Motor neuron (in vitro differentiated cells): ENCODE data around the gene MYOM1. TPM values are rescaled to one million over a fixed set of nuclear protein-coding genes. Genes with fewer than 3 reads are reported as not detected.
"Not testable (repeated sequence)": the region's sequence is repeated elsewhere in the genome, so short reads cannot be mapped to it uniquely, and the experiment has no call there.

Experiments
- ATAC-seq, 8 experiments: fragments of 200-7000 bp; cut with Tn5 transposase; replicated peaks in 6 of 8; 2 replicates each; pipeline ENCODE4 v1.8.0; 2021; ENCODE audit warnings: mild to moderate bottlenecking in 8 of 8, moderate library complexity in 8 of 8
- H3K27ac ChIP-seq, 2 donors: fragments of 250-450 bp; sonication (Bioruptor Pico); 2 replicates each; pipeline ENCODE4 v1.9.0; 2021; ENCODE audit warnings: antibody characterized with exemption in 2 of 2, mild to moderate bottlenecking in 2 of 2, moderate library complexity in 1 of 2
- H3K4me1 ChIP-seq, 2 donors: fragments of 250-450 bp; sonication (Bioruptor Pico); replicated peaks in 1 of 2; 2 replicates each; pipeline ENCODE4 v1.6.1; 2021; ENCODE audit warnings: antibody characterized with exemption in 2 of 2, mild to moderate bottlenecking in 2 of 2, moderate library complexity in 1 of 2
- H3K4me3 ChIP-seq, 5 donors: fragments of 250-450 bp; sonication (Bioruptor Pico); 2 replicates each; pipeline ENCODE4 v1.9.0; 2021; ENCODE audit warnings: antibody characterized with exemption in 5 of 5, mild to moderate bottlenecking in 5 of 5, moderate library complexity in 4 of 5
- WGBS, 10 experiments: fragments of 450-650 bp; shearing (Covaris generic); methylation state at CpG; one replicate each; pipeline ENCODE4 v1.0.0; 2022; 5-methylcytosine and 5-hydroxymethylcytosine counted together
- in situ Hi-C, 9 experiments: fragments of 400-800 bp; cut with MboI; loops; one replicate each; pipeline ENCODE4 v1.15.0; 2021; ENCODE audit warnings: low sequenced_read_pairs in 9 of 9, low pct_unique_long_range_greater_than_20kb in 2 of 9; ENCODE audit not compliant: unreplicated experiment in 9 of 9
- total RNA-seq, 8 experiments: library from RNA; unstranded; fragments of 300-600 nt; gene quantifications; 2 replicates each; pipeline versions ENCODE4 v1.2.3 to v1.2.4, GENCODE V29; 2022

MYOM1 gene
- total RNA-seq, 8 experiments from 2014 or later, result 0.42 to 4.4 (median 1.2) TPM

GRCh38 chr18:3225588-3225987 lies 5.8 kb upstream of the MYOM1 start:
- Histone ChIP-seq H3K4me1 (no peaks in the 10 kb centered on the region), H3K27ac (no peak overlapping the region), H3K4me3 (no peak overlapping the region)
- 0 to 100% (median 83%) methylated on average over 1 to 3 of the region's 3 CpGs; no CpG with 5 or more reads in 5 of the 10 experiments for WGBS, 10 experiments
- peak in 2 of 8 experiments; percentile 75 to 79 for ATAC-seq
- in situ Hi-C loops, result loop anchor here in 5 of 9 experiments (25.0 kb wide), 1 partner anchor 288 kb away; no protein-coding TSS in a partner anchor

- WGBS, 10 experiments, result 34 to 100% (median 50%) methylated on average over 1 to 3 of the region's 3 CpGs; no CpG with 5 or more reads in 5 of the 10 experiments
- no peak for ATAC-seq
Measured at GRCh38 chr18:3224223-3224622, 4.5 kb upstream of the MYOM1 start.

GRCh38 chr18:3223356-3223755 lies 3.6 kb upstream of the MYOM1 start:
- 64 to 100% (median 76%) methylated on average over 1 of the region's 1 CpG; no CpG with 5 or more reads in 2 of the 10 experiments for WGBS, 10 experiments
- no peak for ATAC-seq
- in situ Hi-C loops, result no loop called here
- Histone ChIP-seq H3K4me3 (no peak overlapping the region), H3K27ac (no peak overlapping the region), H3K4me1 (peaks cover 0 to 6% of the 10 kb centered on the region in 2 donors)

More at GRCh38 chr18:3224223-3224622, 4.5 kb upstream of the MYOM1 start:
- H3K27ac ChIP-seq, result no peak overlapping the region
- peaks cover 0 to 5% of the 10 kb centered on the region in 2 donors for H3K4me1 ChIP-seq
- H3K4me3 ChIP-seq, result no peak overlapping the region
- in situ Hi-C loops, result no loop called here

GRCh38 chr18:3221496-3221895 lies 1.7 kb upstream of the MYOM1 start:
- Histone ChIP-seq H3K4me3 (no peak overlapping the region), H3K4me1 (peaks cover 0 to 6% of the 10 kb centered on the region in 2 donors), H3K27ac (no peak overlapping the region)
- in situ Hi-C loops, result no loop called here
- ATAC-seq, result no peak
- WGBS, 10 experiments, result 0 to 100% (median 79%) methylated on average over 1 to 6 of the region's 6 CpGs; no CpG with 5 or more reads in 1 of the 10 experiments

GRCh38 chr18:3220868-3221267 lies 1.1 kb upstream of the MYOM1 start:
- in situ Hi-C loops, H3K27ac ChIP-seq, H3K4me1 ChIP-seq, H3K4me3 ChIP-seq, ATAC-seq: not testable (repeated sequence)
- 0 to 100% (median 93%) methylated on average over 1 to 3 of the region's 4 CpGs; no CpG with 5 or more reads in 1 of the 10 experiments for WGBS, 10 experiments

GRCh38 chr18:3219241-3219630 lies 532 bp downstream of the MYOM1 start:
- in situ Hi-C loops, result no loop called here
- WGBS, 10 experiments, result 66 to 94% (median 88%) methylated on average over 3 to 8 of the region's 8 CpGs; no CpG with 5 or more reads in 2 of the 10 experiments
- no peak for ATAC-seq
- Histone ChIP-seq H3K4me3 (no peak overlapping the region), H3K27ac (no peak overlapping the region), H3K4me1 (peaks cover 0 to 6% of the 10 kb centered on the region in 2 donors)

GRCh38 chr18:3218819-3219218 lies 949 bp downstream of the MYOM1 start:
- Histone ChIP-seq H3K27ac (no peak overlapping the region), H3K4me3 (no peak overlapping the region), H3K4me1 (peaks cover 0 to 6% of the 10 kb centered on the region in 2 donors)
- in situ Hi-C loops, result no loop called here
- 65 to 100% (median 90%) methylated on average over 2 of the region's 2 CpGs; no CpG with 5 or more reads in 2 of the 10 experiments for WGBS, 10 experiments
- no peak for ATAC-seq

- 14 to 80% (median 57%) methylated on average over 2 to 3 of the region's 3 CpGs for WGBS, 10 experiments
- no peak overlapping the region for H3K4me3 ChIP-seq
- in situ Hi-C loops, result no loop called here
- H3K4me1 ChIP-seq, result peaks cover 0 to 6% of the 10 kb centered on the region in 2 donors
- peak in 4 of 8 experiments; percentile 32 to 98 (median 87) for ATAC-seq
- no peak overlapping the region for H3K27ac ChIP-seq
Measured at GRCh38 chr18:3217948-3218647, 1.7 kb downstream of the MYOM1 start.

- WGBS, 10 experiments, result 50 to 90% (median 80%) methylated on average over 1 to 4 of the region's 5 CpGs; no CpG with 5 or more reads in 3 of the 10 experiments
- ATAC-seq, result no peak
- in situ Hi-C loops, result no loop called here
- Histone ChIP-seq H3K4me1 (peaks cover 0 to 7% of the 10 kb centered on the region in 2 donors), H3K27ac (no peak overlapping the region), H3K4me3 (no peak overlapping the region)
Measured at GRCh38 chr18:3216987-3217386, 2.8 kb downstream of the MYOM1 start.

- Histone ChIP-seq H3K4me3 (no peak overlapping the region), H3K27ac (no peak overlapping the region), H3K4me1 (peaks cover 10 to 15% of the 10 kb centered on the region in 2 donors)
- in situ Hi-C loops, result no loop called here
- ATAC-seq, result no peak
- WGBS, 10 experiments, result 20 to 100% (median 89%) methylated on average over 1 to 15 of the region's 36 CpGs; no CpG with 5 or more reads in 2 of the 10 experiments
Measured at GRCh38 chr18:3214855-3215637, 4.7 kb downstream of the MYOM1 start.

GRCh38 chr18:3213300-3214059 lies 6.3 kb downstream of the MYOM1 start:
- Histone ChIP-seq H3K27ac (no peak overlapping the region), H3K4me1 (peaks cover 9 to 10% of the 10 kb centered on the region in 2 donors), H3K4me3 (no peak overlapping the region)
- in situ Hi-C loops, result no loop called here
- 37 to 85% (median 56%) methylated on average over 3 to 6 of the region's 6 CpGs for WGBS, 10 experiments
- peak in 1 of 8 experiments; percentile 48 for ATAC-seq

- no peak for ATAC-seq
- in situ Hi-C loops, result no loop called here
- 0 to 100% (median 43%) methylated on average over 1 to 4 of the region's 4 CpGs for WGBS, 10 experiments
- no peak overlapping the region for H3K4me3 ChIP-seq
- H3K4me1 ChIP-seq, result peaks cover 9 to 10% of the 10 kb centered on the region in 2 donors
- no peak overlapping the region for H3K27ac ChIP-seq
Measured at GRCh38 chr18:3212657-3213056, 7.1 kb downstream of the MYOM1 start.
